Right ventricle myocardium superior (tissue), 1 donor: Measurements from ENCODE around the gene XYLT1. TPM values are rescaled to one million over a fixed set of nuclear protein-coding genes. Genes with fewer than 3 reads are reported as not detected.
A peak's percentile ranks its signal among the peaks of the same experiment; 100 is the strongest.

ENCODE experiments used
- ATAC-seq: fragments of 200-7000 bp; cut with Tn5 transposase; one replicate; pipeline ENCODE4 v1.9.1; 2020; ENCODE audit warnings: mild to moderate bottlenecking; ENCODE audit not compliant: poor library complexity
- DNase-seq: peaks from one replicate; pipeline ENCODE4 v3.0.0-alpha.2; 2020
- intact Hi-C: fragments of 100-400 bp; cut with DNase I; formaldehyde crosslinking; loops from one replicate; pipeline ENCODE4 v1.11.2; 2022
- total RNA-seq: library from RNA; stranded (reverse); fragmentation: NEBNext Ultra II Directional; extraction: Animal tissue kit (Norgen Biotek cat#: 25700); gene quantifications from one replicate; pipeline ENCODE4 v1.2.1, GENCODE V29; 2021
- donor health status: DM: no; HTN: yes; CAD: no; lungs with severe emphysema.

The XYLT1 gene
- total RNA-seq, 1 donor from 2014 or later: 1.7 TPM

GRCh38 chr16:17370731-17371285 is 100.0 kb downstream of the XYLT1 start:
- no peak for DNase-seq
- ATAC-seq: peak; percentile 32
- intact Hi-C loops: no loop called here

GRCh38 chr16:17370223-17370707 is 100.5 kb downstream of the XYLT1 start:
- peak; percentile 36 for ATAC-seq
- intact Hi-C loops: no loop called here
- DNase-seq: no peak

- intact Hi-C loops: no loop called here
- DNase-seq: peak; percentile 76
- peak; percentile 77 for ATAC-seq
Measured at GRCh38 chr16:17369421-17370222, 101.1 kb downstream of the XYLT1 start.

- ATAC-seq (no peak), DNase-seq (no peak)
- intact Hi-C loops: no loop called here
Measured at GRCh38 chr16:17368951-17369350, 101.8 kb downstream of the XYLT1 start.

- intact Hi-C loops: no loop called here
- ATAC-seq: no peak
- DNase-seq: no peak
Measured at GRCh38 chr16:17368446-17368845, 102.3 kb downstream of the XYLT1 start.

- peak; percentile 20 for ATAC-seq
- DNase-seq: peak; percentile 43
- intact Hi-C loops: no loop called here
Measured at GRCh38 chr16:17367923-17368322, 102.8 kb downstream of the XYLT1 start.

GRCh38 chr16:17367036-17367435 is 103.7 kb downstream of the XYLT1 start:
- intact Hi-C loops: no loop called here
- DNase-seq (peak; percentile 41), ATAC-seq (no peak)

- intact Hi-C loops: no loop called here
- no peak for ATAC-seq
Measured at GRCh38 chr16:17366299-17366961, 104.3 kb downstream of the XYLT1 start.

GRCh38 chr16:17365591-17366298 is 105.0 kb downstream of the XYLT1 start:
- intact Hi-C loops: no loop called here
- DNase-seq (no peak), ATAC-seq (no peak)

More at GRCh38 chr16:17366299-17366961, 104.3 kb downstream of the XYLT1 start:
- DNase-seq: no peak

GRCh38 chr16:17365211-17365541 is 105.6 kb downstream of the XYLT1 start:
- intact Hi-C loops: no loop called here
- no peak for DNase-seq
- ATAC-seq: no peak

- DNase-seq (no peak), ATAC-seq (no peak)
- intact Hi-C loops: no loop called here
Measured at GRCh38 chr16:17364319-17365210, 106.2 kb downstream of the XYLT1 start.

GRCh38 chr16:17362946-17363345 is 107.8 kb downstream of the XYLT1 start:
- DNase-seq (no peak), ATAC-seq (no peak)
- intact Hi-C loops: no loop called here

- DNase-seq (no peak), ATAC-seq (no peak)
- intact Hi-C loops: no loop called here
Measured at GRCh38 chr16:17362183-17362582, 108.6 kb downstream of the XYLT1 start.

- intact Hi-C loops: no loop called here
- peak; percentile 52 for ATAC-seq
- no peak for DNase-seq
Measured at GRCh38 chr16:17360693-17361122, 110.1 kb downstream of the XYLT1 start.

- intact Hi-C loops: no loop called here
- DNase-seq (no peak), ATAC-seq (no peak)
Measured at GRCh38 chr16:17359788-17360390, 110.9 kb downstream of the XYLT1 start.

- intact Hi-C loops: no loop called here
- ATAC-seq (no peak), DNase-seq (no peak)
Measured at GRCh38 chr16:17358846-17359245, 111.9 kb downstream of the XYLT1 start.

- DNase-seq (no peak), ATAC-seq (no peak)
- intact Hi-C loops: no loop called here
Measured at GRCh38 chr16:17358355-17358754, 112.4 kb downstream of the XYLT1 start.
